SK-N-SH (cell line): ENCODE data around the gene NEDD8. TPM values are rescaled to one million over a fixed set of nuclear protein-coding genes. Genes with fewer than 3 reads are reported as not detected.

Experiments used
- CTCF ChIA-PET: fragments of 300-600, 350-600 bp; formaldehyde crosslinking; extraction: SDS; loops from one replicate; lab custom pipeline; 2021; lab: Yijun Ruan, JAX
- POLR2A ChIA-PET: fragments of 350-600 bp; sonication (Branson Sonifier 250); formaldehyde crosslinking; extraction: SDS; loops from one replicate; lab custom pipeline; 2020; ENCODE audit warnings: antibody characterized with exemption, inconsistent platforms; lab: Yijun Ruan, JAX
- DNase-seq: peaks from one replicate; pipeline ENCODE4 v3.0.0; 2012
- H2AFZ ChIP-seq: fragments of 200-600 bp; sonication (generic); 2 replicates; pipeline ENCODE4 v1.8.1; 2016; ENCODE audit warnings: antibody characterized with exemption, mild to moderate bottlenecking, low read depth
- H3F3A ChIP-seq: fragments of 200-600 bp; sonication (generic); replicated peaks from 2 replicates; pipeline ENCODE3; 2016; ENCODE audit warnings: antibody characterized with exemption, mild to moderate bottlenecking; ENCODE audit not compliant: insufficient read depth
- H3K27ac ChIP-seq, 2 experiments: fragments of 200-500 bp in 1 of 2; fragments of 200-600 bp in 1 of 2; sonication (Bioruptor generic) in 1 of 2; sonication (generic), shearing (Covaris generic) in 1 of 2; 2 replicates each; pipeline versions ENCODE4 v1.5.1 to v1.6.1; 2014 to 2016; ENCODE audit warnings: low read depth in 2 of 2, inconsistent platforms in 1 of 2, low read length in 1 of 2, mild to moderate bottlenecking in 1 of 2, mixed read lengths in 1 of 2
- H3K27me3 ChIP-seq: fragments of 200-600 bp; sonication (generic), shearing (Covaris generic); 2 replicates; pipeline ENCODE4 v1.6.1; 2016; ENCODE audit warnings: mixed run types; ENCODE audit not compliant: insufficient read depth
- H3K36me3 ChIP-seq, 2 experiments: fragments of 200-500 bp in 1 of 2; fragments of 200-600 bp in 1 of 2; sonication (Bioruptor generic) in 1 of 2; sonication (generic) in 1 of 2; replicated peaks in 1 of 2; 2 replicates each; pipeline versions ENCODE3 to v1.5.1; 2014 to 2016; ENCODE audit warnings: low read length in 1 of 2, mild to moderate bottlenecking in 1 of 2; ENCODE audit not compliant: insufficient read depth in 2 of 2, control insufficient read depth in 1 of 2
- H3K4me1 ChIP-seq, 2 experiments: fragments of 200-500 bp in 1 of 2; fragments of 200-600 bp in 1 of 2; sonication (Bioruptor generic) in 1 of 2; sonication (generic), shearing (Covaris generic) in 1 of 2; 2 replicates each; pipeline versions ENCODE4 v1.5.1 to v1.6.1; 2014 to 2016; ENCODE audit warnings: low read depth in 1 of 2, low read length in 1 of 2, mixed run types in 1 of 2; ENCODE audit not compliant: insufficient read depth in 2 of 2, control insufficient read depth in 1 of 2
- H3K4me2 ChIP-seq: fragments of 200-600 bp; sonication (generic), shearing (Covaris generic); 2 replicates; pipeline ENCODE4 v1.6.1; 2017; ENCODE audit warnings: mixed run types
- H3K4me3 ChIP-seq, 2 experiments: fragments of 200-500 bp in 1 of 2; fragments of 200-600 bp in 1 of 2; sonication (Bioruptor generic) in 1 of 2; sonication (generic), shearing (Covaris generic) in 1 of 2; 2 replicates each; pipeline versions ENCODE4 v1.5.1 to v1.8.1; 2014 to 2016; ENCODE audit warnings: low read depth in 2 of 2, inconsistent platforms in 1 of 2, low read length in 1 of 2, mild to moderate bottlenecking in 1 of 2, mixed read lengths in 1 of 2, moderate library complexity in 1 of 2
- H3K79me2 ChIP-seq: fragments of 200-600 bp; sonication (generic); 2 replicates; pipeline ENCODE4 v1.8.1; 2017; ENCODE audit warnings: mild to moderate bottlenecking; ENCODE audit not compliant: insufficient read depth
- H3K9ac ChIP-seq: fragments of 200-600 bp; sonication (generic); 2 replicates; pipeline ENCODE4 v1.6.1; 2017; ENCODE audit warnings: mixed run types
- H3K9me2 ChIP-seq: fragments of 200-600 bp; sonication (generic); 2 replicates; pipeline ENCODE4 v1.6.1; 2017; ENCODE audit warnings: mixed run types
- H3K9me3 ChIP-seq: fragments of 200-600 bp; sonication (generic); 2 replicates; pipeline ENCODE4 v1.6.1; 2017; ENCODE audit warnings: mixed run types, mild to moderate bottlenecking, moderate library complexity
- H4K20me1 ChIP-seq: fragments of 200-600 bp; sonication (generic); 2 replicates; pipeline ENCODE4 v1.6.1; 2017; ENCODE audit warnings: mild to moderate bottlenecking, mixed run types; ENCODE audit not compliant: insufficient read depth
- CHD2 ChIP-seq: fragments of 150-350 bp; IDR thresholded peaks from 2 replicates; pipeline ENCODE4 v1.6.1; 2018; ENCODE audit warnings: low read length; ENCODE audit not compliant: partially characterized antibody
- CTCF ChIP-seq: fragments of 200-600 bp; sonication (generic); IDR thresholded peaks from 2 replicates; pipeline ENCODE4 v1.6.1; 2017; ENCODE audit warnings: antibody characterized with exemption, mild to moderate bottlenecking, moderate library complexity
- EP300 ChIP-seq, 2 experiments: IDR thresholded peaks; 2 replicates each; pipeline versions ENCODE4 v1.4.0 to v1.6.1; 2012; ENCODE audit warnings: borderline replicate concordance in 1 of 2, low read depth in 1 of 2, low read length in 1 of 2
- EZH2phosphoT487 ChIP-seq: fragments of 200-600 bp; sonication (generic); IDR thresholded peaks from 2 replicates; pipeline ENCODE4 v1.6.1; 2017; ENCODE audit warnings: low read depth, mixed run types, mild to moderate bottlenecking, antibody characterized with exemption, moderate library complexity, borderline replicate concordance
- FOXJ3 ChIP-seq: sonication (generic); formaldehyde crosslinking; IDR thresholded peaks from 2 replicates; pipeline ENCODE4 v1.5.1; 2020; ENCODE audit warnings: mild to moderate bottlenecking, missing genetic modification reagents
- FOXM1 ChIP-seq: IDR thresholded peaks from 2 replicates; pipeline ENCODE4 v1.4.0; 2012; ENCODE audit warnings: low read depth, mild to moderate bottlenecking
- GABPA ChIP-seq: IDR thresholded peaks from 2 replicates; pipeline ENCODE4 v1.4.0; 2012; ENCODE audit warnings: low read depth, mild to moderate bottlenecking
- IRF3 ChIP-seq: fragments of 150-350 bp; IDR thresholded peaks from 2 replicates; pipeline ENCODE4 v1.6.1; 2016; ENCODE audit warnings: mild to moderate bottlenecking, low read depth, low read length
- MEF2A ChIP-seq: IDR thresholded peaks from 2 replicates; pipeline ENCODE4 v1.4.0; 2012; ENCODE audit warnings: low read depth, borderline replicate concordance
- NFIC ChIP-seq: IDR thresholded peaks from 2 replicates; pipeline ENCODE4 v1.4.0; 2012; ENCODE audit warnings: borderline replicate concordance
- PBX3 ChIP-seq: IDR thresholded peaks from 2 replicates; pipeline ENCODE4; 2012
- POLR2AphosphoS5 ChIP-seq: IDR thresholded peaks from 2 replicates; pipeline ENCODE4 v1.6.1; 2012; ENCODE audit warnings: low read depth, low read length
- RXRA ChIP-seq: IDR thresholded peaks from 2 replicates; pipeline ENCODE4 v1.4.0; 2012; ENCODE audit warnings: low read depth, mild to moderate bottlenecking, borderline replicate concordance
- TAF1 ChIP-seq: IDR thresholded peaks from 2 replicates; pipeline ENCODE4 v1.6.1; 2012; ENCODE audit warnings: low read depth, mild to moderate bottlenecking, low read length, moderate library complexity, borderline replicate concordance
- TCF12 ChIP-seq: IDR thresholded peaks from 2 replicates; pipeline ENCODE4 v1.4.0; 2012
- ZBTB33 ChIP-seq: IDR thresholded peaks from 2 replicates; pipeline ENCODE4 v1.4.0; 2012; ENCODE audit warnings: low read depth, borderline replicate concordance
- WGBS: methylation state at CpG from one replicate; pipeline ENCODE4 v1.1.6; 2017; ENCODE audit warnings: low lambda C conversion rate; 5-methylcytosine and 5-hydroxymethylcytosine counted together
- polyA plus RNA-seq, 3 experiments: library from polyadenylated mRNA; depleted of rRNA; stranded (reverse); fragments of >200 nt; gene quantifications; 2 replicates each; pipeline ENCODE4 v1.2.3, GENCODE V29; 2012

NEDD8 gene
- polyA plus RNA-seq, 1 of the 3 experiments (the other 2 are of a cell fraction): 534 TPM

- TF ChIP-seq MEF2A: no peak
- TF ChIP-seq FOXJ3 (CRISPR knock-in tag): no peak
- no peak for TF ChIP-seq NFIC
- TF ChIP-seq CTCF: no peak
- TF ChIP-seq FOXM1: no peak
These were observed 37.2 kb upstream of the NEDD8 start (continued) for GRCh38 chr14:24269368-24269767.

- H3K27me3 ChIP-seq: no peaks in the 10 kb centered on the region
- H3K27ac ChIP-seq: no peak overlapping the region
- 65% methylated on average over 2 of the region's 9 CpGs for WGBS
- no peaks in the 10 kb centered on the region for H3K9me2 ChIP-seq
- ChIA-PET CTCF (interaction anchor here (1.0 to 4.9 kb wide), 6 partner anchors 9 to 40 kb away, joined by 3 to 37 read pairs (median 4); partner anchors contain the start of genes CIDEB and TINF2), POLR2A (no interaction called here)
- H3K9ac ChIP-seq: no peak overlapping the region
- H3K4me3 ChIP-seq: no peak overlapping the region
- no peak overlapping the region for H2AFZ ChIP-seq
- no peaks in the 10 kb centered on the region for H4K20me1 ChIP-seq
- H3F3A ChIP-seq: no peaks in the 10 kb centered on the region
- H3K36me3 ChIP-seq: peaks cover 0 to 31% of the 10 kb centered on the region in 2 experiments
- H3K4me2 ChIP-seq: no peak overlapping the region
- H3K79me2 ChIP-seq: no peaks in the 10 kb centered on the region; the same call in 1 of the 2 replicates
- no peak for DNase-seq
- no peaks in the 10 kb centered on the region for H3K9me3 ChIP-seq
- TF ChIP-seq CTCF: no peak
- H3K4me1 ChIP-seq: peaks cover 6 to 8% of the 10 kb centered on the region in 2 experiments; a peak in 2 of 4 replicates
These were observed 36.1 kb upstream of the NEDD8 start for GRCh38 chr14:24268225-24268624.

GRCh38 chr14:24267516-24267915 lies 35.3 kb upstream of the NEDD8 start:
- H4K20me1 ChIP-seq: no peaks in the 10 kb centered on the region
- H3K27ac ChIP-seq: no peak overlapping the region
- whole genome bisulfite sequencing: 94% methylated on average over 5 of the region's 9 CpGs
- no peaks in the 10 kb centered on the region for H3K9me2 ChIP-seq
- H3K4me2 ChIP-seq: no peak overlapping the region
- ChIA-PET POLR2A (no interaction called here), CTCF (interaction anchor here (1.4 to 2.5 kb wide), 4 partner anchors 12 to 40 kb away, joined by 4 to 8 read pairs (median 4); partner anchors contain the start of gene CIDEB)
- no peak for DNase-seq
- H3K4me3 ChIP-seq: no peak overlapping the region
- no peaks in the 10 kb centered on the region; the same call in 1 of the 2 replicates for H3K79me2 ChIP-seq
- H3K9ac ChIP-seq: no peak overlapping the region
- peaks cover 6 to 8% of the 10 kb centered on the region in 2 experiments; a peak in 2 of 4 replicates for H3K4me1 ChIP-seq
- no peak overlapping the region for H2AFZ ChIP-seq
- no peaks in the 10 kb centered on the region for H3K27me3 ChIP-seq
- no peaks in the 10 kb centered on the region for H3K9me3 ChIP-seq
- peaks cover 0 to 31% of the 10 kb centered on the region in 2 experiments for H3K36me3 ChIP-seq
- no peaks in the 10 kb centered on the region for H3F3A ChIP-seq
- TF ChIP-seq MEF2A (no peak), RXRA (no peak), TAF1 (no peak), ZBTB33 (no peak), NFIC (no peak), POLR2AphosphoS5 (no peak), TCF12 (no peak), CHD2 (no peak), PBX3 (no peak), EZH2phosphoT487 (no peak), IRF3 (no peak), GABPA (no peak), EP300 (IDR thresholded peaks at IDR 0.05; ENCODE audit: borderline replicate concordance in 1 of 2, low read depth in 1 of 2, low read length in 1 of 2) (no peak)
